ENCODE measurements around the gene ASTN1. TPM values are rescaled to one million over a fixed set of nuclear protein-coding genes. Genes with fewer than 3 reads are reported as not detected.

ASTN1 gene
- total RNA-seq: 1 to 10 TPM in 1 of 3 donors, under 1 TPM in 2; 0.10 to 2.2 (median 0.14) TPM
- long read RNA-seq, donor 1: 0 reads
- long read RNA-seq, donor 2: 0 reads

GRCh38 chr1:177164380-177165068, at the start of gene ASTN1:
Gene ASTN1, minus strand, starts transcription at chr1:177164712. Its CDS starts 36 bp downstream, at chr1:177164676.
- no peak for TF ChIP-seq CTCF (IDR thresholded peaks at IDR 0.05)
- intact Hi-C loops (cut with DNase I, micrococcal nuclease): no loop called here
- H3K9me3 ChIP-seq: no peaks in the 10 kb centered on the region
- no peaks in the 10 kb centered on the region for H3K36me3 ChIP-seq (ENCODE audit: low read depth)
- H3K4me3 ChIP-seq: no peak within 1 kb of the TSS
- ATAC-seq (no peak), DNase-seq (no peak)
- no peaks in the 10 kb centered on the region for H3K4me1 ChIP-seq (ENCODE audit: low read depth)

GRCh38 chr1:177211231-177211630, 46.7 kb upstream of the ASTN1 start:
- intact Hi-C loops (cut with DNase I, micrococcal nuclease): no loop called here
- Histone ChIP-seq H3K9me3 (no peaks in the 10 kb centered on the region), H3K36me3 (ENCODE audit: low read depth) (no peaks in the 10 kb centered on the region), H3K4me3 (no peak overlapping the region), H3K4me1 (ENCODE audit: low read depth) (no peaks in the 10 kb centered on the region)
- no peak for TF ChIP-seq CTCF (IDR thresholded peaks at IDR 0.05)
- DNase-seq (no peak), ATAC-seq (no peak)

- TF ChIP-seq CTCF (IDR thresholded peaks at IDR 0.05): no peak
- no peak for DNase-seq
- H3K4me3 ChIP-seq: no peak overlapping the region
- no peaks in the 10 kb centered on the region for H3K4me1 ChIP-seq (ENCODE audit: low read depth)
- intact Hi-C loops (cut with DNase I, micrococcal nuclease): no loop called here
- H3K36me3 ChIP-seq (ENCODE audit: low read depth): no peaks in the 10 kb centered on the region
- H3K9me3 ChIP-seq: no peaks in the 10 kb centered on the region
- ATAC-seq: no peak
These were observed 45.6 kb upstream of the ASTN1 start for GRCh38 chr1:177210071-177210470.

- Histone ChIP-seq H3K4me1 (ENCODE audit: low read depth) (no peaks in the 10 kb centered on the region), H3K4me3 (no peak overlapping the region), H3K9me3 (no peaks in the 10 kb centered on the region), H3K36me3 (ENCODE audit: low read depth) (no peaks in the 10 kb centered on the region)
- no peak for TF ChIP-seq CTCF (IDR thresholded peaks at IDR 0.05)
- peak; percentile 88 for ATAC-seq
- intact Hi-C loops (cut with DNase I, micrococcal nuclease): no loop called here
- DNase-seq: peak; percentile 28 to 72 (median 53)
These were observed 44.8 kb upstream of the ASTN1 start for GRCh38 chr1:177209357-177209756.

- Histone ChIP-seq H3K36me3 (ENCODE audit: low read depth) (no peaks in the 10 kb centered on the region), H3K9me3 (no peaks in the 10 kb centered on the region), H3K4me1 (ENCODE audit: low read depth) (no peaks in the 10 kb centered on the region), H3K4me3 (no peak overlapping the region)
- no peak for DNase-seq
- TF ChIP-seq CTCF (IDR thresholded peaks at IDR 0.05): no peak
- ATAC-seq: no peak
- intact Hi-C loops (cut with DNase I, micrococcal nuclease): no loop called here
These were observed 44.4 kb upstream of the ASTN1 start for GRCh38 chr1:177208920-177209319.

Measured in mucosa of descending colon (tissue), 3 donors.